Coronary artery (tissue), 2 donors: Measurements from ENCODE around the gene ALDH7A1.

Experiments
- DNase-seq: peaks from one replicate; pipeline ENCODE4 v3.0.0-alpha.2; 2017; ENCODE audit warnings: low spot score
- H3K27ac ChIP-seq, 2 donors: fragments of 200-600 bp; sonication (generic); one replicate each; pipeline ENCODE4 v1.5.1; 2016 to 2019
- H3K4me3 ChIP-seq: fragments of 200-600 bp; sonication (generic); 2 replicates; pipeline ENCODE4 v1.5.1; 2016; ENCODE audit warnings: mild to moderate bottlenecking, moderate library complexity
- TF ChIP-seq, protein P1 (sequence below): fragments of 200-600 bp; sonication (generic); IDR thresholded peaks from one replicate; pipeline ENCODE4 v1.5.1; 2019; ENCODE audit warnings: antibody characterized with exemption

The ALDH7A1 gene

DNA sequence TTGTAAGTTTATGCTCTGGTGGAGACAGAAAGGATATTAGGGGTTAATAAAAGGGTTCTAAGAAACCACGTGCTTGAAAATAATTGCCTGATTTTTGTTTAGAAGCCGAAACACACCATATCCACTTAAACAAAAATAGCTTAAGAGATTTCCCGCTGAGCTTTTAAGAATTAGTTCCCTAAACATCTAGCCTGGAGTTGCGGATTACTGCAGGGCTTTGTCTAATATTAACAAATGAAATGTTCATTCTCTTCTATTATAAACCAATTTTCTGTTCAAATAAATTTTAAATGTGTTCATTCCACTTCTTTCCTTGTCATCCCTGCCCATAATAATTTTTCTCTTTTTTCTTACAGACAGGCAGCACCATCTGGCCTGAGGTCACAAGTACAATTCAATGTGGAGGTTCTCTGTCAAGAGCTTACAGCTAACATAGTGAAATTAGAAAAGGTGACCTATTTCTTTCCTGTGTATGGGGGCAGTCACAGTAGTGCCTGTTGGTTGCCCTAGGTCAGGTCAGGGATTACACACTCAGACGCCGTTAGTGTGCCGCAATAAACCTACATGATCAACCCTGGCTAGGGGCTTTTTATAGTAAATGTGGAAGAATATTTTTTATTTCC lies 106.5 kb downstream of the ALDH7A1 start:
- TF ChIP-seq, protein P1, sequence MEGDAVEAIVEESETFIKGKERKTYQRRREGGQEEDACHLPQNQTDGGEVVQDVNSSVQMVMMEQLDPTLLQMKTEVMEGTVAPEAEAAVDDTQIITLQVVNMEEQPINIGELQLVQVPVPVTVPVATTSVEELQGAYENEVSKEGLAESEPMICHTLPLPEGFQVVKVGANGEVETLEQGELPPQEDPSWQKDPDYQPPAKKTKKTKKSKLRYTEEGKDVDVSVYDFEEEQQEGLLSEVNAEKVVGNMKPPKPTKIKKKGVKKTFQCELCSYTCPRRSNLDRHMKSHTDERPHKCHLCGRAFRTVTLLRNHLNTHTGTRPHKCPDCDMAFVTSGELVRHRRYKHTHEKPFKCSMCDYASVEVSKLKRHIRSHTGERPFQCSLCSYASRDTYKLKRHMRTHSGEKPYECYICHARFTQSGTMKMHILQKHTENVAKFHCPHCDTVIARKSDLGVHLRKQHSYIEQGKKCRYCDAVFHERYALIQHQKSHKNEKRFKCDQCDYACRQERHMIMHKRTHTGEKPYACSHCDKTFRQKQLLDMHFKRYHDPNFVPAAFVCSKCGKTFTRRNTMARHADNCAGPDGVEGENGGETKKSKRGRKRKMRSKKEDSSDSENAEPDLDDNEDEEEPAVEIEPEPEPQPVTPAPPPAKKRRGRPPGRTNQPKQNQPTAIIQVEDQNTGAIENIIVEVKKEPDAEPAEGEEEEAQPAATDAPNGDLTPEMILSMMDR, result no peak
- Histone ChIP-seq H3K27ac (peak overlapping the region in 1 of 2 donors; percentile 35), H3K4me3 (no peak overlapping the region)
- DNase-seq, result no peak

DNA sequence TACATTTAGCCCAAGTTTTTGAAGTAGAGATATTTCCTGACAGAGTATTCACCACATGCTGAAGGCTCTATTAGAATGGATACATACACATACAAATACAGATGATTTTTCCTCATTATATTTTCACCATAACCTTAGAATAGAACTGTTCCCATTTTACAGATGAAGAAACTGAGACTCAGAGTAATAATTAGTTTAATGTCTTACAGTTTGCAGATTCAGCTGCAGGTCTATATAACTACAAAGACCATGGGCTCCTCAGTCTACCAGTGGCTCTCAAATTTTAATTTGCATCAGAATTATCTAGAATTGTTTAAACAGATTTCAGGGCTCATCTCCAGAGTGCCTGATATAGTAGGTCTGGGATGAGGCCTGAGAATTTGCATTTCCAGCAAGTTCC lies 107.4 kb downstream of the ALDH7A1 start:
- peak overlapping the region in 1 of 2 donors; percentile 35 for H3K27ac ChIP-seq
- TF ChIP-seq, protein P1, result no peak
- DNase-seq, result no peak
- H3K4me3 ChIP-seq, result no peak overlapping the region

DNA sequence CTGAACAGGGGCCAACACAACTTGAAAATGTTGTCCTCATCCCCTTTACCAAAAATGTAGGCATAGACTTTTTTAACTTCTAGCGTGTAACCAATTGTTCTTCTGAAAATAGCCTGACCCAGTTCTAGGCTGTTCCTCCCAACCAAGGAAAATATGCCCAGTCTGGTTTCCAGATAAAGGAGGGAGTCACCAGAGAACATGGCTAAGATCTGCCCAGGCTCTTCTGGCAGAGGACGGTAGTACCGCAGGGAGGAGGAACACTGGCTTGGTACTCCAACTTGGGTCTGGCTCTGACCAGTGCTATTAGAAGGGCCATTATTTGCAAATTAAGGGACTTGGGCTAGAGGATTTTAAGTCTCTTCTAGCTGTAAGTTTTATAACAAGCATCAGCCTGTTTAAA lies 108.7 kb downstream of the ALDH7A1 start:
- DNase-seq, result no peak
- H3K27ac ChIP-seq, result peak overlapping the region; percentile 22 to 46
- no peak overlapping the region for H3K4me3 ChIP-seq
- TF ChIP-seq, protein P1, result no peak

DNA sequence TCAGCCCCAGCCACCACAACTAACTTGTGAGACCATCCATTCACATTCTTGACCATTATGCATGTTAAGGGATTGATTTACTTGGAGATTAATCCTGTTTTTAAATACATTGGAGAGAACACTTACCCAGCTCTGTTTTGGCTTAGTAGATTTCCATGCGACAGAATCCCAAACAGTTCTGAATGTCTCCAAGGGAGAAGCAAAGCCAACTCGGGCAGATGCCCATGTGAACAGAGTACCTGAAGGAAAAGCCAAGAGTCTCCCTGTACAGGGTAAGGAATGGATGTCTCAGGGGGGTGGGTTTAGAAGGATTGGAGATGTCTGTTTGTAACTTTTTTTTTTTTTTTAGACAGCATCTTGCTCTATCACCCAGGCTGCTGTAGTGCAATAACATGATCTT lies 110.8 kb downstream of the ALDH7A1 start:
- TF ChIP-seq, protein P1, result no peak
- no peak for DNase-seq
- H3K27ac ChIP-seq, result no peak overlapping the region
- no peak overlapping the region for H3K4me3 ChIP-seq

DNA sequence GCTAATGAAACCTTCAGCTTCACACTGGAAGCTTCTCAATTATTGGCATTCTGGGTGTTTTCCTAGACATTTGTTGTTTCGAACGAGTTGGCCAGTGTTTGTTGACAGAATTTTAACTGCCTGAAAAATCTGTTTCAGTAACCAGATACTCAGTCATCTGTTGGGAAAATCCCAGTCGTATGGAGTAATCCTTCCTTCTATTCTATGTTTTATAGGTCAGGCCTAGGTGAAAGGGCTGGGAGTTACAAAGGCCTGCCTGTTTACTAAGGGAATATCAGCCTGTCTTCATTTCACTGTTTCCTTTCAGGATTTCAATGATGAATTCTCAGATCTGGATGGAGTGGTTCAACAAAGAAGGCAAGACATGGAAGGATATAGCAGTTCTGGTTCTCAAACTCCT lies 111.9 kb downstream of the ALDH7A1 start:
- H3K4me3 ChIP-seq, result no peak overlapping the region
- H3K27ac ChIP-seq, result no peak overlapping the region
- no peak for DNase-seq
- TF ChIP-seq, protein P1, result no peak

DNA sequence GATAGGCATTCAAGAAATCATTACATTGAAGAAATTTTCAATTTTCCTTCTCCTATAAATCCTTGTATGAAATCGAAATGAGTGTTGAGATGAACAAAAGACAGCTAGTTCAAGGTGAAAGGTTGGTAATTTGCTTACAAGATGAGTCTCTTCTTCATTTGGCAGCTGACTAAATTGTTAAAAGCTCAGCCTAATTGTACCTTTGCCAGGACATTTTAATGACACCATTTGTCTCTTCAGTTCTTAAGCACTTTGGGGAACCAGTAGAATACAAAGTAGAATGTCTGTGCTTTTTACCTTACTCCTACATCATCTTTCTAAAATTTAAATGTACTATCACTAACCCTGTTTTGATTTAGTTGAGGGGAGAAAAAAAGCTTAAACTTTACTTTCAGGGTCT lies 112.4 kb downstream of the ALDH7A1 start:
- Histone ChIP-seq H3K4me3 (no peak overlapping the region), H3K27ac (no peak overlapping the region)
- DNase-seq, result no peak
- TF ChIP-seq, protein P1, result no peak

DNA sequence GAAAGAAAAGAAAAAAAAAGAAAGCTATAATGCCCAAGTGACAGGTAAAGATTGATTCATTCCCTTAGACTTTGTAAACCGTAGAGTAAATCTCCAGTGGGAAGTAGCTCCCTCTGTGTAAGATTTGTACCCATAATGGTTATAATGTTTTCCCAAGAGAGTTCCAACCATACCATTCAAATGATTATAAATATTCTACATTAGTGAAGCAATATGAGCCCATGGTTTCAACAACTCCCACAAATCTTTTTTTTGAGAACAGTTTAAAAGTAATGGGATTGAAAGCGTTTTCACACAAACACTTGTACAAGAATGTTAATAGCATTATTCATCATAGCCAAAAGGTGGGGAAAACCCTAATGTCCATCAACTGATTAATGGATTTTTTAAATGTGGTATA lies 113.8 kb downstream of the ALDH7A1 start:
- DNase-seq, result no peak
- Histone ChIP-seq H3K27ac (no peak overlapping the region), H3K4me3 (no peak overlapping the region)
- TF ChIP-seq, protein P1, result no peak
